ENCODE measurements around the gene KIRREL3.

KIRREL3 gene

GRCh38 chr11:126863294-126863997 is 137.1 kb downstream of the KIRREL3 start:
- DNase-seq = no peak

- no peak for DNase-seq
Observed at GRCh38 chr11:126862664-126863243, 137.8 kb downstream of the KIRREL3 start.

GRCh38 chr11:126861796-126862459 is 138.6 kb downstream of the KIRREL3 start:
- no peak for DNase-seq

- no peak for DNase-seq
Observed at GRCh38 chr11:126857860-126858808, 142.4 kb downstream of the KIRREL3 start.

- DNase-seq = no peak
Observed at GRCh38 chr11:126855536-126855935, 145.0 kb downstream of the KIRREL3 start.

GRCh38 chr11:126853732-126854131 is 146.8 kb downstream of the KIRREL3 start:
- no peak for DNase-seq

- DNase-seq = no peak
Observed at GRCh38 chr11:126844789-126845188, 155.8 kb downstream of the KIRREL3 start.

- DNase-seq = no peak
Observed at GRCh38 chr11:126843096-126843495, 157.5 kb downstream of the KIRREL3 start.

- no peak for DNase-seq
Observed at GRCh38 chr11:126841999-126842398, 158.6 kb downstream of the KIRREL3 start.

GRCh38 chr11:126840975-126841374 is 159.6 kb downstream of the KIRREL3 start:
- no peak for DNase-seq

GRCh38 chr11:126840201-126840886 is 160.2 kb downstream of the KIRREL3 start:
- DNase-seq = no peak

GRCh38 chr11:126839496-126839895 is 161.1 kb downstream of the KIRREL3 start:
- peak; percentile 70 for DNase-seq

GRCh38 chr11:126838779-126839178 is 161.8 kb downstream of the KIRREL3 start:
- DNase-seq = no peak

GRCh38 chr11:126837581-126837980 is 163.0 kb downstream of the KIRREL3 start:
- no peak for DNase-seq

- DNase-seq = no peak
Observed at GRCh38 chr11:126834573-126834972, 166.0 kb downstream of the KIRREL3 start.

GRCh38 chr11:126834149-126834548 is 166.4 kb downstream of the KIRREL3 start:
- peak; percentile 46 for DNase-seq

- no peak for DNase-seq
Observed at GRCh38 chr11:126833065-126833464, 167.5 kb downstream of the KIRREL3 start.

GRCh38 chr11:126832387-126832786 is 168.2 kb downstream of the KIRREL3 start:
- no peak for DNase-seq

- DNase-seq = no peak
Observed at GRCh38 chr11:126830216-126830806, 170.3 kb downstream of the KIRREL3 start.

- no peak for DNase-seq
Observed at GRCh38 chr11:126829716-126830115, 170.9 kb downstream of the KIRREL3 start.

GRCh38 chr11:126824035-126824607 is 176.4 kb downstream of the KIRREL3 start:
- no peak for DNase-seq

GRCh38 chr11:126823274-126823673 is 177.3 kb downstream of the KIRREL3 start:
- DNase-seq = no peak

All from OCI-M1 (cell line).